GM19395 (cell line): ENCODE measurements around the gene PPP6R2.
"Not testable (repeated sequence)": the region's sequence is repeated elsewhere in the genome, so short reads cannot be mapped to it uniquely, and the experiment has no call there.

Experiments used
- ATAC-seq: cut with Tn5 transposase; IDR thresholded peaks from one replicate; pipeline ENCODE4 v1.9.1; 2021; ENCODE audit warnings: mild to moderate bottlenecking, moderate library complexity; ENCODE audit not compliant: unreplicated experiment

Gene PPP6R2

GRCh38 chr22:50422961-50423815 lies 80.1 kb downstream of the PPP6R2 start:
- no peak for ATAC-seq

- ATAC-seq, result no peak
These were observed 80.8 kb downstream of the PPP6R2 start for GRCh38 chr22:50423956-50424355.

- ATAC-seq, result no peak
These were observed 82.2 kb downstream of the PPP6R2 start for GRCh38 chr22:50425179-50425916.

- ATAC-seq, result no peak
These were observed 89.2 kb downstream of the PPP6R2 start for GRCh38 chr22:50432131-50432876.

- not testable (repeated sequence) for ATAC-seq
These were observed 89.9 kb downstream of the PPP6R2 start for GRCh38 chr22:50432877-50433510.

- no peak for ATAC-seq
These were observed 91.7 kb downstream of the PPP6R2 start for GRCh38 chr22:50434849-50435248.

- ATAC-seq, result no peak
These were observed 92.3 kb downstream of the PPP6R2 start for GRCh38 chr22:50435291-50436014.

- ATAC-seq, result no peak
These were observed 93.1 kb downstream of the PPP6R2 start for GRCh38 chr22:50436015-50436830.

GRCh38 chr22:50436841-50437341 lies 93.8 kb downstream of the PPP6R2 start:
- no peak for ATAC-seq

GRCh38 chr22:50437511-50438304 lies 94.6 kb downstream of the PPP6R2 start:
- ATAC-seq, result no peak

- no peak for ATAC-seq
These were observed 95.5 kb downstream of the PPP6R2 start for GRCh38 chr22:50438305-50439275.

GRCh38 chr22:50439314-50439870 lies 96.3 kb downstream of the PPP6R2 start:
- no peak for ATAC-seq

- no peak for ATAC-seq
These were observed 96.8 kb downstream of the PPP6R2 start for GRCh38 chr22:50439871-50440331.

- no peak for ATAC-seq
These were observed 97.6 kb downstream of the PPP6R2 start for GRCh38 chr22:50440544-50441249.

- ATAC-seq, result no peak
These were observed 98.4 kb downstream of the PPP6R2 start for GRCh38 chr22:50441428-50441993.

- ATAC-seq, result no peak
These were observed 100.1 kb downstream of the PPP6R2 start for GRCh38 chr22:50443197-50443596.
